Smooth muscle cell (in vitro differentiated cells): ENCODE data around the gene MCM8. TPM values are rescaled to one million over a fixed set of nuclear protein-coding genes. Genes with fewer than 3 reads are reported as not detected.

ENCODE experiments used
- DNase-seq: peaks from one replicate; lab custom pipeline; 2025; ENCODE audit not compliant: unreplicated experiment; lab: John Stamatoyannopoulos, UW
- H2AFZ ChIP-seq: fragments of 200-600 bp; sonication (generic); 2 replicates; pipeline ENCODE4 v1.6.0; 2016; ENCODE audit warnings: antibody characterized with exemption, low read depth, mild to moderate bottlenecking
- H3F3A ChIP-seq: fragments of 200-600 bp; sonication (generic); 2 replicates; pipeline ENCODE4 v1.6.0; 2017; ENCODE audit warnings: antibody characterized with exemption, low read depth
- H3K27ac ChIP-seq: fragments of 200-600 bp; sonication (generic); 2 replicates; pipeline ENCODE4 v1.5.1; 2016; ENCODE audit warnings: low read depth, mild to moderate bottlenecking
- H3K27me3 ChIP-seq: fragments of 200-600 bp; sonication (generic); 2 replicates; pipeline ENCODE4 v1.6.1; 2016; ENCODE audit warnings: low read depth, mild to moderate bottlenecking
- H3K36me3 ChIP-seq: fragments of 200-600 bp; sonication (generic); 2 replicates; pipeline ENCODE4 v1.5.1; 2016; ENCODE audit warnings: low read depth
- H3K4me1 ChIP-seq: fragments of 200-600 bp; sonication (generic); 2 replicates; pipeline ENCODE4 v1.5.1; 2016; ENCODE audit warnings: low read depth
- H3K4me2 ChIP-seq: fragments of 200-600 bp; sonication (generic); 2 replicates; pipeline ENCODE4 v1.6.0; 2016; ENCODE audit warnings: mild to moderate bottlenecking
- H3K4me3 ChIP-seq: fragments of 200-600 bp; sonication (generic); 2 replicates; pipeline ENCODE4 v1.5.1; 2016; ENCODE audit warnings: mild to moderate bottlenecking
- H3K79me2 ChIP-seq: fragments of 200-600 bp; sonication (generic); 2 replicates; pipeline ENCODE4 v1.6.0; 2016; ENCODE audit warnings: low read depth, mild to moderate bottlenecking
- H3K9ac ChIP-seq: fragments of 200-600 bp; sonication (generic); 2 replicates; pipeline ENCODE4 v1.6.0; 2016; ENCODE audit warnings: low read depth
- H3K9me3 ChIP-seq: fragments of 200-600 bp; sonication (generic); replicated peaks from 2 replicates; pipeline ENCODE4 v1.5.1; 2016; ENCODE audit warnings: low read depth
- H4K20me1 ChIP-seq: fragments of 200-600 bp; sonication (generic); 2 replicates; pipeline ENCODE4 v1.6.0; 2016; ENCODE audit warnings: low read depth
- CTCF ChIP-seq: fragments of 200-600 bp; sonication (generic); IDR thresholded peaks from 2 replicates; pipeline ENCODE4 v1.5.1; 2017; ENCODE audit warnings: borderline replicate concordance, mild to moderate bottlenecking, antibody characterized with exemption; ENCODE audit not compliant: insufficient read depth, poor library complexity, severe bottlenecking
- WGBS: methylation state at CpG from one replicate; pipeline ENCODE4 v1.1.7; 2016; ENCODE audit warnings: low lambda C conversion rate; 5-methylcytosine and 5-hydroxymethylcytosine counted together
- polyA plus RNA-seq: library from polyadenylated mRNA; unstranded; fragments of >200 nt; fragmentation: Nextera tagmentation; extraction: Ambion mirVana; gene quantifications from 2 replicates; pipeline ENCODE4 v1.2.1, GENCODE V29; 2016
- total RNA-seq: library from RNA; depleted of rRNA; stranded (reverse); fragments of >200 nt; gene quantifications from 2 replicates; pipeline ENCODE4 v1.2.3, GENCODE V29; 2014

Gene MCM8
- total and polyA plus RNA-seq, 2 experiments from 2014 or later = 2.8 to 5.5 TPM

- H3K27me3 ChIP-seq = no peaks in the 10 kb centered on the region
- no peaks in the 10 kb centered on the region for H3K36me3 ChIP-seq
- H3F3A ChIP-seq = no peaks in the 10 kb centered on the region
- no peak overlapping the region for H3K4me3 ChIP-seq
- no peak overlapping the region for H2AFZ ChIP-seq
- H4K20me1 ChIP-seq = no peaks in the 10 kb centered on the region
- peak overlapping the region; percentile 63 for H3K4me2 ChIP-seq
- H3K4me1 ChIP-seq = peaks cover 6% of the 10 kb centered on the region
- no peaks in the 10 kb centered on the region for H3K9me3 ChIP-seq
- no peak overlapping the region for H3K9ac ChIP-seq
- TF ChIP-seq CTCF = no peak
- no peak for DNase-seq
- 71% methylated on average over 8 of the region's 8 CpGs for WGBS
- H3K27ac ChIP-seq = peak overlapping the region; percentile 85
- no peaks in the 10 kb centered on the region for H3K79me2 ChIP-seq
These were observed 30.6 kb upstream of the MCM8 start for GRCh38 chr20:5919626-5920544.

GRCh38 chr20:5920581-5920980, 29.9 kb upstream of the MCM8 start:
- H2AFZ ChIP-seq = no peak overlapping the region
- H3F3A ChIP-seq = no peaks in the 10 kb centered on the region
- WGBS = 67% methylated on average over 1 of the region's 1 CpG
- no peaks in the 10 kb centered on the region for H3K9me3 ChIP-seq
- no peaks in the 10 kb centered on the region for H3K36me3 ChIP-seq
- DNase-seq = no peak
- no peaks in the 10 kb centered on the region for H3K79me2 ChIP-seq
- H4K20me1 ChIP-seq = no peaks in the 10 kb centered on the region
- H3K27ac ChIP-seq = no peak overlapping the region
- TF ChIP-seq CTCF = no peak
- H3K4me2 ChIP-seq = no peak overlapping the region
- H3K4me1 ChIP-seq = peaks cover 6% of the 10 kb centered on the region
- H3K9ac ChIP-seq = no peak overlapping the region
- no peak overlapping the region for H3K4me3 ChIP-seq
- no peaks in the 10 kb centered on the region for H3K27me3 ChIP-seq

GRCh38 chr20:5923493-5923892, 27.0 kb upstream of the MCM8 start:
- Histone ChIP-seq H3K36me3 (no peaks in the 10 kb centered on the region), H3K9me3 (no peaks in the 10 kb centered on the region), H3F3A (no peaks in the 10 kb centered on the region), H4K20me1 (no peaks in the 10 kb centered on the region), H3K27me3 (no peaks in the 10 kb centered on the region), H3K4me3 (no peak overlapping the region), H2AFZ (no peak overlapping the region), H3K4me2 (no peak overlapping the region), H3K27ac (no peak overlapping the region), H3K9ac (no peak overlapping the region), H3K4me1 (peaks cover 6% of the 10 kb centered on the region), H3K79me2 (no peaks in the 10 kb centered on the region)
- TF ChIP-seq CTCF = no peak
- WGBS = 92% methylated on average over 5 of the region's 5 CpGs
- no peak for DNase-seq
